Body of pancreas (tissue), 4 donors: Measurements from ENCODE around the gene SLC24A3. TPM values are rescaled to one million over a fixed set of nuclear protein-coding genes. Genes with fewer than 3 reads are reported as not detected.

Experiments
- ATAC-seq: fragments of 150-250 bp; one replicate; pipeline ENCODE4 v1.9.1; 2016
- DNase-seq, 4 donors: peaks; one replicate each; pipeline ENCODE4 v3.0.0-alpha.2; 2019
- H3K27ac ChIP-seq, 4 donors: fragments of 200-600 bp; sonication (generic); 1 replicate in 3 of 4; 2 replicates in 1 of 4; pipeline versions ENCODE4 v1.5.1 to v1.6.1; 2016 to 2019; ENCODE audit warnings: mild to moderate bottlenecking in 1 of 4, mixed read lengths in 1 of 4, moderate library complexity in 1 of 4
- H3K27me3 ChIP-seq, 2 donors: fragments of 200-600 bp; sonication (generic); one replicate each; pipeline ENCODE4 v1.6.0; 2016; ENCODE audit warnings: mild to moderate bottlenecking in 1 of 2
- H3K36me3 ChIP-seq, 2 donors: fragments of 200-600 bp; sonication (generic); replicated peaks in 1 of 2; 2 replicates each; pipeline ENCODE4 v1.5.1; 2016; ENCODE audit warnings: low read depth in 2 of 2; ENCODE audit not compliant: insufficient read depth in 1 of 2
- H3K4me1 ChIP-seq: fragments of 200-600 bp; sonication (generic); one replicate; pipeline ENCODE4 v1.6.0; 2016
- H3K4me3 ChIP-seq, 2 donors: fragments of 200-600 bp; sonication (generic); 1 replicate in 1 of 2; 2 replicates in 1 of 2; pipeline ENCODE4 v1.5.1; 2016 to 2019
- H3K9me3 ChIP-seq, 3 donors: fragments of 200-600 bp; sonication (generic); 1 replicate in 2 of 3; 2 replicates in 1 of 3; pipeline ENCODE4 v1.5.1; 2016
- POLR2A ChIP-seq, 3 donors: fragments of 450-650 bp; IDR thresholded peaks; one replicate each; pipeline ENCODE4 v1.6.1; 2016; ENCODE audit warnings: antibody characterized with exemption in 3 of 3, mild to moderate bottlenecking in 2 of 3
- WGBS, 2 donors: methylation state at CpG; one replicate each; pipeline ENCODE4 v1.1.5; 2017; 5-methylcytosine and 5-hydroxymethylcytosine counted together
- intact Hi-C: fragments of 100-400 bp; cut with DNase I; formaldehyde crosslinking; loops from one replicate; pipeline ENCODE4 v1.15.1; 2023
- total RNA-seq, 2 donors: library from RNA; depleted of rRNA; stranded (reverse); fragments of >200 nt; gene quantifications; one replicate each; pipeline ENCODE4 v1.1.0, GENCODE V29; 2016
- TF ChIP-seq, protein P1 (sequence below), 7 experiments: fragments of 450-650 bp in 4 of 7; fragments of 200-600 bp in 3 of 7; sonication (generic) in 3 of 7; IDR thresholded peaks; one replicate each; pipeline ENCODE4 v1.5.1; 2016 to 2019; ENCODE audit warnings: antibody characterized with exemption in 7 of 7

Gene SLC24A3
- total RNA-seq, 2 donors from 2014 or later = 0.66 to 1.0 TPM

DNA sequence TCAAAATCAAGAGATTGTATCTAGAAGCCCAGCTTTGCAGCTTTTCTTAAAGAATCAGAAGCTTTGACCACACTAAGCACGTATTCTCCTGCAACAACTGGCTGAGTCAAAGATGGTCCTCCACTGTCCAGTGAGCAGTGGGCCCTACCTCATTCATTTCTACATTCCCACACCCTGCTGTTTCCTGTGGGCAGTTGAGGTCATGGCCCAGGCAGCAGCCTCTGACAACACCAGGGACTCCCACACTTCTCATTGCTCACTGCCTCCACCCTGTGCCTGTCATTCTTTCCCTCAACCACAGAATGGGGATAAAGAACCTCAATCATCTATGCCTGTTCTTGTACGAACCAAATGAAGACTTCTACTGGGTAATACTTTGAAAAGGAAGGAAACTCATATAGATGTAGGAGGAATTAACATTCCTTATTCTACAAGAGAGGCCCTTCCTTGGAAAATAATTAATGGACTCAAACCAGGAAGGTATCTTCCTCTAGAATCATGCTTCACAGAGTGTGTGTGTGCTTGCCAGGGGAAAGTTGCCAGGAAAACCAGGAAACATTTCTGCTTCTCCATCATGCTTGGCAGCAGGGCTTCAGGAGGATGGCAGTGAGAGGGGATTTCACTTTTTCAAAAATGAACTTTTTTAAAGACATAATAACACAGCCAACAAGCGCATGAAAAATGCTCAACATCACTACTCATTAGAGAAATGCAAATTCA is 353.9 kb downstream of the SLC24A3 start:
- DNase-seq = no peak
- TF ChIP-seq POLR2A (IDR thresholded peaks at IDR 0.05) = no peak
- TF ChIP-seq, protein P1, sequence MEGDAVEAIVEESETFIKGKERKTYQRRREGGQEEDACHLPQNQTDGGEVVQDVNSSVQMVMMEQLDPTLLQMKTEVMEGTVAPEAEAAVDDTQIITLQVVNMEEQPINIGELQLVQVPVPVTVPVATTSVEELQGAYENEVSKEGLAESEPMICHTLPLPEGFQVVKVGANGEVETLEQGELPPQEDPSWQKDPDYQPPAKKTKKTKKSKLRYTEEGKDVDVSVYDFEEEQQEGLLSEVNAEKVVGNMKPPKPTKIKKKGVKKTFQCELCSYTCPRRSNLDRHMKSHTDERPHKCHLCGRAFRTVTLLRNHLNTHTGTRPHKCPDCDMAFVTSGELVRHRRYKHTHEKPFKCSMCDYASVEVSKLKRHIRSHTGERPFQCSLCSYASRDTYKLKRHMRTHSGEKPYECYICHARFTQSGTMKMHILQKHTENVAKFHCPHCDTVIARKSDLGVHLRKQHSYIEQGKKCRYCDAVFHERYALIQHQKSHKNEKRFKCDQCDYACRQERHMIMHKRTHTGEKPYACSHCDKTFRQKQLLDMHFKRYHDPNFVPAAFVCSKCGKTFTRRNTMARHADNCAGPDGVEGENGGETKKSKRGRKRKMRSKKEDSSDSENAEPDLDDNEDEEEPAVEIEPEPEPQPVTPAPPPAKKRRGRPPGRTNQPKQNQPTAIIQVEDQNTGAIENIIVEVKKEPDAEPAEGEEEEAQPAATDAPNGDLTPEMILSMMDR (IDR thresholded peaks at IDR 0.05) = no peak
- WGBS, 2 donors = 57 to 58% methylated on average over 3 of the region's 3 CpGs
- Histone ChIP-seq H3K27ac (no peak overlapping the region), H3K9me3 (no peaks in the 10 kb centered on the region), H3K4me3 (no peak overlapping the region), H3K36me3 (no peaks in the 10 kb centered on the region), H3K4me1 (no peaks in the 10 kb centered on the region), H3K27me3 (no peaks in the 10 kb centered on the region)
- ATAC-seq = no peak
- intact Hi-C loops = no loop called here

DNA sequence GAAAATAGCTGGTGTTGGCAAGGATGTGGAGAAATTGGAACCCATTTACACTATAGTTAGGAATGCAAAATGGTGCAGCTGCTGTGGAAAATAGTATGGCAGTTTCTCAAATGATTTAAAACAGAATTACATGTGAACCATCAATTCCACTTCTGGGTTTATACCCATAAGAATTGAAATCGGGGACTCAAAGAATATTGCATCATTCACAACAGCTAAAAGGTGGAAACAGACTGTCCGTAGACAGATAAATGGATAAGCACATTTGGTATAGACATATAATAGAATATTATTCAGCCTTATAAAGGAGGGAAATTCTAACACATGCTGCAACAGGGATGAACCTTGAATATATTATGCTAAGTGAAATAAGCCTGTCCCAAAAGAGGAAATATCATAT is 355.7 kb downstream of the SLC24A3 start:
- intact Hi-C loops = no loop called here

GRCh38 chr20:19571996-19572395 is 359.6 kb downstream of the SLC24A3 start:
- no peaks in the 10 kb centered on the region for H3K27me3 ChIP-seq
- intact Hi-C loops = no loop called here
- no peaks in the 10 kb centered on the region for H3K9me3 ChIP-seq
- TF ChIP-seq, protein P1 (IDR thresholded peaks at IDR 0.05) = no peak
- ATAC-seq (no peak), DNase-seq (no peak)
- no peak overlapping the region for H3K27ac ChIP-seq
- WGBS, 2 donors = 82 to 85% methylated on average over 2 of the region's 2 CpGs
- H3K4me1 ChIP-seq = no peaks in the 10 kb centered on the region
- no peak overlapping the region for H3K4me3 ChIP-seq
- no peaks in the 10 kb centered on the region for H3K36me3 ChIP-seq

More for the DNA sequence above, 355.7 kb downstream of the SLC24A3 start:
- WGBS, 2 donors = 46 to 49% methylated on average over 2 of the region's 2 CpGs
- no peaks in the 10 kb centered on the region for H3K4me1 ChIP-seq
- H3K27ac ChIP-seq = no peak overlapping the region
- DNase-seq = no peak
- H3K36me3 ChIP-seq = no peaks in the 10 kb centered on the region
- ATAC-seq = no peak
- H3K27me3 ChIP-seq = no peaks in the 10 kb centered on the region
- no peak overlapping the region for H3K4me3 ChIP-seq
- TF ChIP-seq, protein P1 (IDR thresholded peaks at IDR 0.05) = no peak
- TF ChIP-seq POLR2A (IDR thresholded peaks at IDR 0.05) = no peak
- H3K9me3 ChIP-seq = no peaks in the 10 kb centered on the region

GRCh38 chr20:19577692-19578091 is 365.2 kb downstream of the SLC24A3 start:
- no peak overlapping the region for H3K4me3 ChIP-seq
- H3K27me3 ChIP-seq = no peaks in the 10 kb centered on the region
- DNase-seq (no peak), ATAC-seq (no peak)
- H3K4me1 ChIP-seq = no peaks in the 10 kb centered on the region
- 71 to 81% methylated on average over 3 of the region's 3 CpGs for WGBS, 2 donors
- no peaks in the 10 kb centered on the region for H3K36me3 ChIP-seq
- intact Hi-C loops = no loop called here
- no peak overlapping the region for H3K27ac ChIP-seq
- H3K9me3 ChIP-seq = no peaks in the 10 kb centered on the region
- no peak for TF ChIP-seq POLR2A (IDR thresholded peaks at IDR 0.05)
- TF ChIP-seq, protein P1 (IDR thresholded peaks at IDR 0.05) = no peak

DNA sequence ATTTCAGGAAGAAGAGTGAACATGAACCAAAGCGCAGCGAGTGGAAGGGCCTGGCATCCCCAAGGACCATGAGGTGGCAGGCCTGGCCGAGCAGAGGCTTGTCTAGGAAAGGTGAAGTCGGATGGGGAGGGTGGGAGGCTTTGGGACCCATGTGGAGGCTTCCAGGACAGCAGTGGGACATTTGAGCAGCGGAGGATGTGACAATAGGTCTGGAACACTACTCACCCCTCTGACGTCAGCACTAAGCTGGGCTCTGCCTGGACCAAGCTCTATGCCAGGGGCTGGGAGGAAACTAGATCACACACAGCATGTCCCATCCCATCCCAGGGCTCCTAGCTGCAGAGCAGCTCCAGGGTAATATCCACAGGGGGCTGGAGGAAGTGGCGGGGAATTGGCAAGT is 370.3 kb downstream of the SLC24A3 start:
- no peak for DNase-seq
- H3K36me3 ChIP-seq = no peaks in the 10 kb centered on the region
- no peak for ATAC-seq
- WGBS, 2 donors = 65 to 72% methylated on average over 7 of the region's 7 CpGs
- TF ChIP-seq POLR2A (IDR thresholded peaks at IDR 0.05) = no peak
- TF ChIP-seq, protein P1 (IDR thresholded peaks at IDR 0.05) = no peak
- H3K4me3 ChIP-seq = no peak overlapping the region
- no peaks in the 10 kb centered on the region for H3K4me1 ChIP-seq
- no peaks in the 10 kb centered on the region for H3K27me3 ChIP-seq
- intact Hi-C loops = no loop called here
- H3K9me3 ChIP-seq = no peaks in the 10 kb centered on the region
- no peak overlapping the region for H3K27ac ChIP-seq
